ENCODE measurements around the gene DNMT3L.
"Not testable (repeated sequence)": the region's sequence is repeated elsewhere in the genome, so short reads cannot be mapped to it uniquely, and the experiment has no call there.

DNMT3L gene

DNA sequence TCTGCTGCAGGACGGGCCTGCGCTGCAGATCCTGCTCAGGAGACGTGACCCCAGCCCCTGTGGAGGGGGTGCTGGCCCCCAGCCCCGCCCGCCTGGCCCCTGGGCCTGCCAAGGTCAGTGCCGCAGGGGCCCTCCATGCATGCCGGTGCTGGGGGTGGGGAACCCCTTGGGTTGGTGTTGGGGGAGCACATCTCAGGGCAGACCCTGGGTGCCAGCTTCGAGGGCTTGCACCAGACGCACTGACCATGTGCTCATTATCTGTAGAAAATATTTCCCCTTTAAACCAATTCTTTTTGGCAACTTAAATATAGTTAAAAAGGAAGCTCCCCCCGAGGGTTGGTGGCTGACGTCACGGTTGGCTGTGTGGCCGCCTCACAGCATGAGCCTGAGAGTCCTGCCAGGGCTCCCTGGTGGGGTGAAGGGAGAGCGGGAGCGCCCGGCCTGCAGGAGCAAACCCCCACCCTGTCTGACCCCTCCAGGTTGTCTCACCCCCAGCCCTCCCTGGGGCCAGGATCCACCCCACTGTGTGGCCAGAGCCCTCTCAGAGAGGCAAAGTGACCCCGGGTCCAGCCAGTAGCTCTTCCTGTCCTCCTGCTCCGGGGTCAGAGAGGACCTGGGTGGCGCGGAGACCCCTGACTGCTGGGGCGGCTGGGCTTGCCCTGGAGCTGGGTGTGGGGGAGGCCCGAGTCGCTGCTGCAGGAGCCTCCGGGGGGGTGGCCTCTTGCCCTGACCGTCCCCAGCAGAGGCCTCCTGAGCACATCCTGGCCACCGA is 32.9 kb upstream of the DNMT3L start:
- no peak for DNase-seq (ENCODE audit: low read depth)

DNA sequence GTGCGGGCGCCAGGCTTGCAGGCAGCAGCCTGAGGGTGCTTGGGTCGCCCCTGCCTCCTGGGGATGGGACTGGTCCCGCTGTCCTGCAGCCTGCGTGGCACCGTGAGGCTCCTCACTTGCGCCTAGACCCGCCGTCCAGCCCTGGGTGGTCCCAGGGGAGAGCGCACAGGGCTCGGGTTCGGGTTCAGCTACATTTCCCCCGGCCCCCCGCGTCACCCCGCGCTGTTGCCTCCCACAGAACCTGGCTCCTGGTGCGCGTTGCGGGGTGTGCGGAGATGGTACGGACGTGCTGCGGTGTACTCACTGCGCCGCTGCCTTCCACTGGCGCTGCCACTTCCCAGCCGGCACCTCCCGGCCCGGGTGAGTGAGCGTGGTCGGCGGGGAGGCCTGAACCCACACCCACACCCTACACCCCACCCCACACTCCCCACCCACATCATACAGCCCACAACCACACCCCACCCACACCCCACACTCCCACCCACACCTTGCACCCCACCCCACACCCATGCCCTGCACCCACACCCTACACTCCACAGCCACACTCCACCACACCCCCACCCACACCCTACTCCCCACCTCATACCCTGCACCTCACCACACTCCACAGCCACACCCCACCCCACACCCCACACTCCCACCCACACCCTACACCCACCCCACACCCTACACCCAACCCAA is 32.0 kb upstream of the DNMT3L start:
- DNase-seq (ENCODE audit: low read depth): no peak

DNA sequence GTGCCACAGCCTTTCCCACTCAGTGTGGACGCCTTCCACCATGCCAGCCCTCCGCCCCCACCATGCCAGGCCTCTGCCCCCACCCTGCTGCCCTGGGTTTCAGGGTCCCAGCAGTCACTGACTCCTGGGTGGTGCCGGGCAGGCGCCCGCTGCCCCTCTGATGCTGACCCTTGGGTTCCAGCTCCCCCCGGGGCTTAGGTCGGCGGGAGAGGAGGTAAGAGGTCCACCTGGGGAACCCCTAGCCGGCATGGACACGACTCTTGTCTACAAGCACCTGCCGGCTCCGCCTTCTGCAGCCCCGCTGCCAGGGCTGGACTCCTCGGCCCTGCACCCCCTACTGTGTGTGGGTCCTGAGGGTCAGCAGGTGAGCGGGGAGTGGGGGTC is 31.1 kb upstream of the DNMT3L start:
- no peak for DNase-seq (ENCODE audit: low read depth)

DNA sequence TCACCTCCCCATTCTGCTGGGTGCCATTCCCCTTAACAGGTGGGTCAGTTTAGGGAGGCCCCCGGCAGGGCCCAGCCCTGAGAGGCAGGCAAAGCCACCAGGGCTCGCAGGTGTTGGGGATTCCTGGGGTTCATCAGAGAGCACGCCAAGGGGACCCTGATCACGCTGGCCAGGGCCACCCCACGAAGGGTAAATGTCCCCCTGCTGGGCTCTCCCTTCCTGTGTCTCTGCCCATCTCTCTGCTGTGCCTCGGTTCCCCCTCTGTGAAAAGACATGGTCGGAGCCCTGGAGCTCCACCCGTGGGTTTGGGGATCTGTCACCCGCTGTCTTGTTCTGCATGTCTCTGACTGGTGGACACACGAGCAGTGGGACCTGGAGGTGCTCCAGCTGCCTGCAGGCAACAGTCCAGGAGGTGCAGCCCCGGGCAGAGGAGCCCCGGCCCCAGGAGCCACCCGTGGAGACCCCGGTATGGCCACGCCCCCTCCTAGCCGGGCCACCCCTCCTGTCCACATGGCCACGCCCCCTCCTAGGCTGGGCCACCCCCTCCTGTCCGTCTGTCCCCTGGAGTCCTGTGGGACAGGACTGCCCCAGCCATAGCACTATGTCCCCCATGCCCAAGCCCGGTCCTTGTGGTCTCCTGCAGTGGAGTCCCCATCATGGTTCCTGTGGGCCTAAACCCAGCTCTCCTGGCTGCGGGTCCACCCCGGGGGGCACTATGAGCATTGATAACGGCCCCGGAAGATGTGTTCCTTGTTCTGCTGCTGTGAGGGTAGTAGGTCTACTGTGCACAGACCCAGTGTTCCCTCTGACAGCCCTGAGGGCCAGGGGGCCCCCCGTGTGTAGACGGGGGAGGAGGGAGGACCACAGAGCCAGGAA is 30.5 kb upstream of the DNMT3L start:
- no peak for DNase-seq (ENCODE audit: low read depth)

DNA sequence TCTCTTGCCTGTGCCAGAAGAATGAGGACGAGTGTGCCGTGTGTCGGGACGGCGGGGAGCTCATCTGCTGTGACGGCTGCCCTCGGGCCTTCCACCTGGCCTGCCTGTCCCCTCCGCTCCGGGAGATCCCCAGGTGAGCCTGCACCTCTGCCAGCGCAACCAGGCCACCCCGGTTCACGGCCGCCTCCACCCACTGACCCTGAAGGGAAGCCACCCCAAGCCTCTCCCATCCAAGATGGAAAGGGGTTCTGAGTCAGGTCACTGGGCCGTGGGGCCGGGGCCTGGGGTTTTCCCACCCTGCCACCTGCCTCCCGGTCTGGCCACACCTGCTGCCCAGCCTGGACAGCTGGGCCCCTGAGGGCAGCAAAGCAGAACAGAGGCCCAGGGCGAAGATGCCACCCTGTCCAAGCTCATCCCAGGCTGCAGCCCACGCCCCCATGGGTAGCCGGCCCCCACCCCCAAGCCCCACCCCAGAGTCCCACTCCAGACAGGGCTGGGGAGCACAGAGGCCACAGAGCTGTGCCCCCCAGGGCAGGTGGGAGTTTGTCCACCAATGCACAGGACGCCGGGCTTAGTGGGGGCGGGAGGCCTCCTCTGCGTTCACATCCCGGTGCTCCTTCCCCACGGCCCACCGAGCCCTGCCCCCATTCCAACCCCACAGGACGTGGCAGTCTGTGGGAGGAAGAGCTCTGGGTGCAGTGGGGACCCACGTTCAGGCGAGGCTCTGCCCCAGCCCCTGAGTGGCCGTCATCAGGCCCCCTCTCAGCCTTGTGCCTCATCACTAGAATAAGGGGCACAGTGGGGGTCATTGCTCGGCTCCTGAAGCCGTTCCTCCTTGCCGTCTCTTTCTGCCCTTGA is 29.6 kb upstream of the DNMT3L start:
- no peak for DNase-seq (ENCODE audit: low read depth)

DNA sequence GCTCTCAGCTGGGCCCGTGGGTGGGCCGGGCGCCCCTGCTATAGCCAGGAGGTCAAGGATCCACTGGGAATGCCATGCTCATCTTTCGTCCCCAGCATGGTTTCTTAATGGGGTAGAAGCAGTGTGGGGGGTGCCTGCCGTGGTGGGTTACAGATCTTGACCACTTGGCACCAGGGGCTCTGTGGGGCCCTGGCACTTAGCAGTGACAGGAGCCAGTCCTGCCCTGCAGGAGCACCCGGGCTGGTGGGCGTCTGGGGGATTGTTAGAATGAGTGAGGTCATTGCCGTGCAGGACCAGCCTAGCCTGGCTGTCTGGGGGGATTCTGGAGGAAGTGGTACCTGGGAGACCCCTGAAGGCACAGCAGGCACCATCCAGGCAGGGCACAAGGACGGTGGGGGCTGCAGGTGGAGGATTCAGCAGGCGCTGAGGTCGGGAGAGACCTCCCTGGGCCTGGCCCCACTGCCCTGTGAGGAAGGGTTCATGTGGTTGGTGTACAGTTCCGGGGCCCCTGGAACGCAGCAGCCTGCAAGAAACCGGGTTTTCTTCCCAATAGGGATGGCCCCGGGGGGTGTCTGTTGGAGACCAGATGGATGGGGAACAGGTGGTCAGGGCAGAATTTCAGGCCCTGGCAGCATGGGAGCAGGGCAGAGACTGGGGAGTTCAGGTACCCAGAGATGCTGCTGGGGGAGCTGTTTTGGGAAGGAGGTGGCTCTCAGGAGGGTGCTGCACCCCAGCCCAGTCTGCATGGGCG is 28.8 kb upstream of the DNMT3L start:
- no peak for DNase-seq (ENCODE audit: low read depth)

DNA sequence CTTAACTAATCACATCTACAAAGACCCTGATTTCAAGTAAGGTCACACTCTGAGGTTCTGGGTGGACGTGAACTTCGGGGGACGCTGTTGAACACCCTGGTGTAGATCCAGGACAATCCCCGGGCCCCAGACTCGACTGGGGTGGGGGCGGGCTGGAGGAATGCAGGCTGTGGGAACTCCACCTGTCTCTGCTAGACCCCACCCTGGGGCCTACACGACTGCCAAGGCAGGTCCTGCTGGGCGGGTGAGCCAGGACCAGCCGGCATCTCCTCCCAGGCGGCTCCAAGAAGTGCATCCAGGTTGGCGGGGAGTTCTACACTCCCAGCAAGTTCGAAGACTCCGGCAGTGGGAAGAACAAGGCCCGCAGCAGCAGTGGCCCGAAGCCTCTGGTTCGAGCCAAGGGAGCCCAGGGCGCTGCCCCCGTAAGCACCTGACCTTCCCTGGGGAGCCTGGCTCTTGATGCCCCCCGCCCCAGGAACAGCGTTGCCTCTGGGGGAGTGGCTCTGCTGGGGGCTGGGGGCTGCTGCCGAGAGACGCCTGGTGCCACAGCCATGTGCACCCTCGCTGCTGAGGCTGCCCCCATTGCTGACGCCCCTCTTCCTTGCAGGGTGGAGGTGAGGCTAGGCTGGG is 27.8 kb upstream of the DNMT3L start:
- DNase-seq (ENCODE audit: low read depth): no peak

DNA sequence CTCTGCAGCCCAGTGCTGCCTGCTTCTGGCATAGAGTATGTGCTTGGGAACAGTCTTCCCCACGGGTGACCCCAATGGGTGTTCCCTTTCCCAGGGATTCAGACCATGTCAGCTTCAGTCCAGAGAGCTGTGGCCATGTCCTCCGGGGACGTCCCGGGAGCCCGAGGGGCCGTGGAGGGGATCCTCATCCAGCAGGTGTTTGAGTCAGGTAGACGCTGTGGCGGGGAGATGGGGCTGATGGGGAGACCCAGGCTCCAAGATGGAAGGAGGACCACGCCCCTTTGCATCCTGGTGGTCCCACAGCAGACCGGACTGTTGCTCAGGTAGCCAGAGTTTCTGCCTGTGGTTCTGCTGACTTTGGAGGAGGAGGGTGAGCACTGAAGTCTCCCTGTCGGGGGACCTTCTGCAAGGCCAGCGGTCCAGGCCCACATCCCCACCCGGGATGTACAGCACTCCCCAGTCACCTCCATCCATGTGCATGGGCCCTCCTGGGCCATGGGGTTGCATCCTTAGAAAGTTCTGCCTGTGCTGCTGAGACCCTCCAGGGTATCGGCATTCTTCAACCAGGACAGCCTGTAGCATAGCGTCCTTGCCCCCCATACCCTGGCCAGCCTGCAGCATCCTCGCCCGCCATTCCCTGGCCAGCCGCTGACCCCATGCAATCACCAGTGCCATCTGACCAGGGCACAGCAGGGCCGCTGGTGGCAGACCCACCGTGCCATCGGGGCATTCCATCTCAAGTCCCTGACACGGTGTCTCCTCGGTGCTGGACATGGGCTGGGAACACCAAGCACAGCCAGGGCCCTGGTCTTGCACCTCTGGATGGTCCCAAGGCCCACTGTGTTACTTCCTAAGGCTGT is 26.8 kb upstream of the DNMT3L start:
- DNase-seq (ENCODE audit: low read depth): no peak

DNA sequence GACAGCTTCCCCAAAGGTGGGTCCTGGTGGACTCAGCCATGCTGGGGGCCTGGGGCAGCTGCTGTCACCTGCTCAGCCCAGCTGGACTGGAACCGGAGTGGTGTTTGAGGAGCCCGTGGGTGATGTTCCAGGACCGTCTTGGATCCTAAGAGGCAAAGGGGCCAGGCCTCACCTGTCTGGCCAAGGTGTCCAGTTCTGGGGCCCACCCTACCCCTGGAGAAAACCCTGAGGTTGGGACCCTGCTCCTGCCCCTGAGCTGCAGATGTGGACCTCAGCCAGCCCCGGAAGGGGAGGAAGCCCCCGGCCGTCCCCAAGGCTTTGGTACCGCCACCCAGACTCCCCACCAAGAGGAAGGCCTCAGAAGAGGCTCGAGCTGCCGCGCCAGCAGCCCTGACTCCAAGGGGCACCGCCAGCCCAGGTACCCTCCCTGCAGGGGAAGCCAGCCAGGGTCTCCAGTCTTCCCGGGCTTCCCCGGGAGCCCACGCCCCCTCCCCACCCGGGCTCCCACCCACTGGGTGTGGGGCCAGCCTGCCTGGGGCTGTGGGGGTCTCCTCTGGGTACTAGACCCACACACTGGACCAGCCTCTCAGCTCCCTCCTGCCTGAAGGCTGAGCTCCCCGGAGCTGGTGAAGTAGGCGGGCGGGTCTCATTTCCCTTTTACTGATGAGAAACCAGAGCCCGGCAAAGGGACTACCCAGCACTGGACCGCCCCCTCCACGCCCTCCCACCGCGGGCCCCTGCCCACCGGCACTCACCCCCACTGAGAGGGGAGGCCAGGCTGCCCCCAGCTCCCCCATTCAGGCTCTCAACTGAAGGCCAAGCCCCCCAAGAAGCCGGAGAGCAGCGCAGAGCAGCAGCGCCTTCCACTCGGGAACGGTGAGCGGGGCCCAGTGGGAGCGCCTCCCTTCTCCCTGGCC is 25.3 kb upstream of the DNMT3L start:
- DNase-seq (ENCODE audit: low read depth): no peak

DNA sequence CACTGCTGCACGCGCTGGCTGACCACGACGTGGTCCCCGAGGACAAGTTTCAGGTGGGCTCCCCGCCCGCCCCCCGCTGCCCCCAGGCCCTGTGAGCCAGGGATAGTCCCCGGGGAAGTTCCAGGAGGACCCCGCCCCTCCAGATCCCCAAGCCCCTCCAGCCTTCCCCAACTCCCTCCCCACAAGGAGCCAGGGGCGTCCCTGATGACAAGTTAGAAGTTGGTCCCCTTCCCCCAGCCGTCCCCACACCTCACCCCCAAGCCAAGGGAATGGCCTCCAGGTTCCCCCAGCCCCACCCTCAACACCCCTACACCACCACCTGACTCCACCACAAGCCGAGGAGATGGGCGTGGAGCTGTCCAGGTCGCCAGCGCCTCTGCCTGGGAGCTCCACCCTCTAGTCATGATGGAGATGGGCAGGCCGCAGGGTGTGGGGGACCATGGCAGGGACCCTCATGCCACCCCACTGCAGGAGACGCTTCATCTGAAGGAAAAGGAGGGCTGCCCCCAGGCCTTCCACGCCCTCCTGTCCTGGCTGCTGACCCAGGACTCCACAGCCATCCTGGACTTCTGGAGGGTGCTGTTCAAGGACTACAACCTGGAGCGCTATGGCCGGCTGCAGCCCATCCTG is 24.5 kb upstream of the DNMT3L start:
- DNase-seq (ENCODE audit: low read depth): no peak

DNA sequence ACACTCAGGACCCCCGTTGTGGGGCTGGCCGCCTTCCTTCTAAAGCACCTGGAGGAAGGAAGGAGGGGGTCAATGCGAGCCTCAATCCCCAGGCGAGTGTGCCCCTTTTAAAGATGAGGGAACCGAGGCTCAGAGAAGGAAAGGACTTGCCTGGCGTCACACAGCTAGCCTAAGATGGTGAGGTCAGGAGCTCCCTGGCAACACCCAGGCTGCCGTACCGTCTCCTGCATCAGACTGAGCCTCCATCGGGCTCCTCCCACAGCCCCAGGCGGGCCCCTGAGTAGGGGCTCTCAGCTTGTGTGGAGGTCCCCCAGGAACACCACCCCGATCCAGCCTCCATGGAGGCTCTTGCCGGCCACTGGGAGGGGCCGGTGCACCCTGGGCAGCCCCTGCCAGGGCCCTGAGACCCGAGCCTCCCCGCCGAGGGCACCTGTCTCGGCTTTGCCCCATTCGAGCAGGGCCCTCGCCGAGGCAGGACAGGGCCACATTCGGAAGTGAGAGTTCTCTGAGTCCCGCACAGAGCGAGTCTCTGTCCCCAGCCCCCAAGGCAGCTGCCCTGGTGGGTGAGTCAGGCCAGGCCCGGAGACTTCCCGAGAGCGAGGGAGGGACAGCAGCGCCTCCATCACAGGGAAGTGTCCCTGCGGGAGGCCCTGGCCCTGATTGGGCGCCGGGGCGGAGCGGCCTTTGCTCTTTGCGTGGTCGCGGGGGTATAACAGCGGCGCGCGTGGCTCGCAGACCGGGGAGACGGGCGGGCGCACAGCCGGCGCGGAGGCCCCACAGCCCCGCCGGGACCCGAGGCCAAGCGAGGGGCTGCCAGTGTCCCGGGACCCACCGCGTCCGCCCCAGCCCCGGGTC is 23.7 kb upstream of the DNMT3L start, which contains the start of gene AIRE:
Gene AIRE, plus strand, starts transcription at position 739 of the 855 bp plus-strand sequence. CDS start 131 bp downstream, outside the sequence.
- no peak for DNase-seq (ENCODE audit: low read depth)

DNA sequence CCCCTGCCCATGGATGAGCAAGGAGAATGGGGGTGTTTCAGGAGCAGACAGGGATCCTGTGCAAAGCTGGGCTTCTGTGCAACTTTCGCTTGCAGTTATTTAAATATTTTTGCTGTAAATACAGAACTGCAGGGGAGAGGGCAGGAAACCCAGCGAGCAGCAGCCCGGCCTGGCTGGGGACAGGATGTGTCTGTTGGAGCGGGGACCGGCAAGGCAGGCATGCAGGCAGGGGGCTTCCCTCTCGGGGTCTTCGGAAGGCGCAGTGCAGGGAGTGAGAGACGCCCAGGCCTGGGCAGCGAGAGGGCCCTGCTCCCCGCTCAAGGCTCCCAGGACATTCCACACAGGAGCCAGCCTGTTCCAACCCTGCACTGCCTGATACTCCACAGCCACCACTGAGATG is 22.3 kb upstream of the DNMT3L start:
- DNase-seq (ENCODE audit: low read depth): no peak

DNA sequence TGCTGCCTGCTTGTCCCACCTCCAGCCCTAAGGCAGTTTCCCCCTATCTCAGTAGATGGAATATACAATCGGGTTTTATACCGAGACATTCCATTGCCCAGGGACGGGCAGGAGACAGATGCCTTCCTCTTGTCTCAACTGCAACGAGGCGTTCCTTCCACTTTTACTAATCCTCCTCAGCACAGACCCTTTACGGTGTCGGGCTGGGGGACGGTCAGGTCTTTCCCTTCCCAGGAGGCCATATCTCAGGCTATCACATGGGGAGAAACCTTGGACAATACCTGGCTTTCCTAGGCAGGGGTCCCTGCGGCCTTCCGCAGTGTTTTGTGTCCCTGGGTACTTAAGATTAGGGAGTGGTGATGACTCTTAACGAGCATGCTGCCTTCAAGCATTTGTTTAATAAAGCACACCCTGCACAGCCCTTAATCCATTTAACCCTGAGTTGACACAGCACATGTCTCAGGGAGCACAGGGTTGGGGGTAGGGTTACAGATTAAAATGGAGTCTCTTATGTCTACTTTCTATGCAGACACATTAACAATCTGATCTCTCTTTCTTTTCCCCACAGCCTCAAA is 21.6 kb upstream of the DNMT3L start:
- not testable (repeated sequence) for DNase-seq (ENCODE audit: low read depth)

DNA sequence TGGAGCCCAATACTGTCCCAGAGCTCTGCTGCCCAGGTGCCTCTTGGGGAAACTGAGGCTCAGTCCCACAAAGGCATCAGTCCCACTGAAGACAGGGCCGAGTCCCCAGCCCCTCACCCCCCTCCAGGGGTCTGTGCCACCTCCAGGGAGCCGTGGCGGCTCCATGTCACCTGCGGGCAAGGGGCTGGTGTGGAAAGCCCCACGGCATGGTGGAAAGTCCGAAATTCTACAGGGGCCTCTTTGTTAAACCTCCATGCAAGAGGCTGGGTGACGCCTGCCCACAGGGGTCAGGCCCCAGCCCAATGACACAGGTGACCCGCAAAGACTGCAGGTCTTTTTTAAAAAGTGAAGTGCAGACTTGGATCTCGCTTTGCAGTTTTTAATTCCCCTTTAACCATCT is 20.7 kb upstream of the DNMT3L start:
- DNase-seq (ENCODE audit: low read depth): no peak

DNA sequence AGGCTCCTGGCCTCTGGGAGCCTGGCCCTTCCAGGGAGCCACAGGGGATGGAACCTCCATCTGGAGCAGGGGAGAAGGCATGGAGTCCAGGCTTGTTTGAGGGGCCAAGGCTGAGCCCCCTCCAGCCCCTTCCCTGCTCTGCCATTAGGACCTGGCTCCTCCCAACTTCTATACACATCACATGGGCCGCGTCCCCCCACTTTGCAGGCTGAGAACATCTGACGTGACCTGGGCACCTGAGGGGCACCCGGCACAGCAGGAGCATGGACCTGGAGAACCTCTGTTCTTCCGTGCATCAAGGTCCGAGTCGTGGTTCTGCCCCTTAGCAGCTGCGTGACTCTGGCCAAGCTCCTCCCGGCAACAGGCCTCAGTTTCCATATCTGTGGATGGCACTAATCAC is 20.1 kb upstream of the DNMT3L start:
- DNase-seq (ENCODE audit: low read depth): no peak
